Stimulated activated CD4-positive, alpha-beta T cell treated with anti-CD3 and anti-CD28 coated beads, Interleukin-1b, Interleukin-23, amount 100 ng/mL, for 1 hour (primary cell): ENCODE measurements around the gene COX7B2.

Experiments
- DNase-seq, 2 donors: peaks; one replicate each; pipeline ENCODE4 v3.0.0-alpha.2; 2020; ENCODE audit warnings: low read depth in 2 of 2

Gene COX7B2

DNA sequence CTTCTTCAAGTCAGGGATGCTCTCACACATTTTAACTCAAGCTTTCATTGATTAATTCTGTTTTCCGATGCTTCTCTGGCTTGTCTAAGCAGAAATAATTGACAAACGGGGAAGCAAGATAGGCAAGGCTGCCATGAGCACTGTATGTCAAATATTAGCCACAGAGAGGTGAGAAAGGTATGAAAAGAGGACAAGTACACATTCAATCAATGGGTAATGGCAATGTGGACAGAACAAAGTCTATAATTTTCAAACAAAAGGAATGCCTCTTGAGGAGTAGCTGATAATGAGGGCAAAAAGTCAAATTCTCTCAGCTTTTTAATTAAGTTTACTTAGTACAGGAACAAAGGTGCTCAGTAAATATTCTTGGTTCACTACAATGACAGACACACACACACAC, 19.6 kb downstream of the COX7B2 start:
- DNase-seq = no peak

DNA sequence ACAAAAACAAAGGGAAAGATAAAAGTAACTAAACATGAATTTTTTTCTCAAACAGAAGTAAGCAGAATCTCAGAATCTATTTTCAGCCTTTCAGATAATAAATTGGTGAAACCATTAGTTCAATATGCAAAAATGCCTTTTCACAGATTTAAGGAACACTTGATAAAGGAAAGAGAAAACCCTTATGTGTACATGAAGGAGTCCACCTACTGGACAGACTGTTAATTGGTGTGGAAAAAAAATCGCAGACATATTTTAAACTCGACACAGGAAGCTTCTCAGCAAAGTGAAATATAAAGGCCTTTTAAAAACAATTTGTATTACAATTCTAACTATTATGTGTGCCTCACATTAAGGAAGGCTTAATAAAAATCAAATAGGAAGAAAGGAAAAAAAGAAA, 22.3 kb downstream of the COX7B2 start:
- no peak for DNase-seq

DNA sequence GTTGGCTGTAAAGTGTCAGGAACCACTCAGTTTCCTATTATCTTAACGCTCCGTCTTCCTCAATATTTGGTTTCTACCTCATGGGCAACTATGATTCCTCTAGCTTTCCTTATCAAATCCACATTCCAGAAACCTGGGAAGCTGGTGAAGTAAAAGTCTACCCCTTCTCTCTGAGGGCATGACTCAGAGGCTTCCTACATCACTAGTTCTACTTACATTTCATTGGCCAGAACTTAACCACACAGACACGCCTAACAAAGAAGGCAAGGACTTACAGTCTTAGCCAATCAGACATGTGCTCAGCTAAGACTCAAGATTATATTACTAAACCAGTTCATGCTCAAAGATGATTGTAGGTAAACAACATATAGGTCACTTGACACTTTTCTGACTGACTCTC, 30.4 kb downstream of the COX7B2 start:
- no peak for DNase-seq

DNA sequence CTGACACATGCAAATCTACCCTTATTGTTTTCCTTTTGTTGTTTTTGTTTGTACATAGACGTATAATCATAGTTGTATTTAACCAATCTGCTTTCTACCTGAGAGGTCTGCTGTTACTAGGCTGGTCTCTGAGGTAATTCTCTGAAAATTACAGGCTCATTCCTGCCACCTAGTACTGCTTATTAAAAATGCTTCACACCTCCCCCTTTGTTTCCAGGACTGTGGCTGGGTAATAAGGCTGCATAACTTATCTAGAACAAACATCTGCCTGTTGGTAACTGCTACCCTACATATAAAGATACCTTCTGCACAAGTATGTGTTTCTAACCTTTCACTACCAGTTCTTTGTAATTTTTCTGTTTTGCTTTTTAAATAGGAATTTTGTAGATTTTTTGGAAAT, 34.2 kb downstream of the COX7B2 start:
- no peak for DNase-seq

DNA sequence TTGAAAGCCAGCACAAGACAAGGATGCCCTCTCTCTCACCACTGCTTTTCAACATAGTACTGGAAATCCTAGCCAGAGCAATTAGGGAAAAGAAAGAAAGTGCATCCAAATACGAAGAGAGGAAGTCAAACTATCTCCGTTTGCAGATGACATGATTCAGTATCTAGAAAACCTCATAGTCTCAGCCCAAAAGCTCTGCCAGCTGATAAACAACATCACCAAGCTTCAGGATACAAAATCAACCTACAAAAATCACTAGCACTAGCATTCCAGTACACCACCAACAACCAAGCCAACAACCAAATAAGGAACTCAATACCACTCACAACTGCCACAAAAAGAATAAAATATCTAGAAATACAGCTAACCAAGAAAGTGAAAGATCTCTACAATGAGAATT, 38.6 kb downstream of the COX7B2 start:
- DNase-seq = no peak

DNA sequence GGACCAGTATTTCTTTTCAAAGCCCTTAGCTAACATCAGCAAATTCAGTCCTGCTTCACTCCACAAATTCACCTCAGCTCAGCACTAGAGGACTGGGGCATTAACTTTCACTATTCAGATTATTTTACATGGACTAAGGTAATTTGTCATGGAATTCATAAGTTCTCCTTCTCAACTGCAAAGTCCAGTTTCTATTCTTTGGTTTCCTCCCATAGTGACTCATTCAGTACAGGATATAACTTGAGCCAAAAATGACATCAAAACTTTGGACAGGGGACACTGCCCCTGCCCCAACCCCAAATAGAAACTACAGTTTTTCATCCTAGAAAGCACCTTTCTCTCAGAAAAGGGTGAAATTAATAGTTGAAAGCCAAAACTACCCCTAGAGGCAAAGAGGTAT, 52.7 kb downstream of the COX7B2 start:
- no peak for DNase-seq

DNA sequence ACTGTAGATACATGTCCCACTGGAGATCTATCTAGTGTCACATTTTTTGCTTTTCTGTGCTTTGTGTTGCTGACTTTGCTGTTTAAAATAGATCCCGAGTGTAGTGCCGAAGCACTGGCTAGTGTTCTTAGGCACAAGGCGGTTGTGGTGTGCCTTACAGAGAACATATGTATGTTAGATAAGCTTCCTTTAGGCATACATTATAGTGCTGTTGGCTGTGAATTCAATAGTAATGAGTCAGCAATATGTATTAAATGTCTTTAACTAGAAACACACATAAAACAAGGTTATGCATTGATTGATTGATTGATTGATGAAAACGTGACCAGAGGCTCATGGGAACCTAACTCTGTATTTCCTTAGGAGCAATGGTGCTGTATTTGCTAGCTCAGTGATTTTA, 56.2 kb downstream of the COX7B2 start:
- no peak for DNase-seq

DNA sequence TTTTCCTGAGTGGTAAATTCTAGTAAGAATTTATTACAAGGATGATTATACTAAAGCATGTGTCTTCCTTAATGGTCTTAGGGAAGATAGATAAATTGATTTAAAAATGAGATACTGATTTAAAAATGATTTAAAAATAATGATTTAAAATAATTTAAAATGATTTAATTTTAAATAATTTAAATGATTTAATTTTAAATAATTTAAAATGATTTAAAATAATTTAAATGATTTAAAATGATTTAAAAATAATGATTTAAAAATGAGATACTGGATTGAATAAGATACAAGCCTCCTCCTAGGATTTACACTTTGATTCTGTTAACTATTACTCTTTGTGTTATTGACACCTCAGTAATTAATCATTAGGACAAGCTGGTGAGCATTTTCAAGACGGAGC, 59.0 kb downstream of the COX7B2 start:
- DNase-seq = no peak

DNA sequence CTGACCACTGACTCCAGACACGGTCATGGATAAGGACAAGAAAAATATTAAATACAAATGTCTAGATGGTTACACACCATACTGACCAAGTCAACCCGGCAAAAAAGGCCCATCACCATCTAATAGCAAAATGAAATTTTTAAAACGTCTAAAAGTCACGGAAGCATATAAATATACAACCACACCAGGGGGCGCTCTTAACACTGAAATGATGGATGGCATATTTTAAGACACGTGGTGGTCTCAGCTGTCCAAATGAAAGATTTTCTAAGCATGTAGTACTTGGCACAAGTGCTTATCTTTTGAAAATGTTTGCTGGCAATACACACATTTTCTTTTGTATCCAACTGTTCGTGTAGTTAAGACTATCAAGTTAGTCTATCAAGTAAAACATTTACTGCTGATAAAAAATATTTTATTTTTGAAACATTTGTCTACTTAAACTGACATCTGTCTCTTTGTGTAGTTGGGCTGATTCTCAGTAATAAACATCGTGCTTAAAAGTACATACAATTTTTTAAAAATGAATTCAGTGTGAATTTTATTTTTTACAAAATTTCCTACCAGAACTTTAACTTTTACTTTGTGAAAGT, 64.6 kb downstream of the COX7B2 start:
- DNase-seq = peak; percentile 1 to 7

DNA sequence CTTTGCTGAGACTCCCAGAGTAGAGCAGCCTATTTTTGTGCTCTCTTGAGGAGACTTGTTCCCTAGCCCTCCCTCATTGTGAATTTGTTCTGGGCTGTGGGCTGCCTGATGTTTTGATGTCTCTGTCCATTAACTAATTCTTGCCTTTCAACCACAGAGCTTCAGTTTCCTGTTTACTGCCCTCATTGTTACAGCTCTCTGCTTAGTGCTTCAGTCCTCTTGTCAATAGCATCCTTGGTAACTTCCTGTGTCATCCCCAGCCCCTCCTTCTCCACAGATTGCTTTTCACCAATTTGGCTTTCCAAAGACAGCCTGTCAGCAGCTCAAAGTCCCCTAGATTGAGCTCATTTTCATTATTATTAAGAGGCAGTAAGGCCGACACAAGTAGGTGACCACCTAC, 69.9 kb downstream of the COX7B2 start:
- no peak for DNase-seq

DNA sequence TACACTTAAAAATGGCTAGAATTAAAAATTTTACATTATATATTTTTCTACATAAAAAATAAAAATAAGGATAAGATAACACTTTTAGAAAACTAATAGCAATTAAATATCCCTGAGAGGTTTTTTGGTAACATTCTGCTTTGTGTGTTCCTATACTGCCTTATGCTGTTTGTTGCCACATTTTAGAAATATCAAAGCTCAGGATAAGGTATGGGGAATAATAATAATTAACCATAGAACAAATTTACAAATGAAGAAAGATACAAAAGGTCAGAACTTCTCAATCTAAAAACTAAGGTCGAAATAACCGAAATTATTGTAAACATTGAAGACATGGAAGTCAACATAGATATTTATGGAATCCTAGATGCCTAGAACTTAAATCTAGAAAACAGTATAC, 71.4 kb downstream of the COX7B2 start:
- no peak for DNase-seq

DNA sequence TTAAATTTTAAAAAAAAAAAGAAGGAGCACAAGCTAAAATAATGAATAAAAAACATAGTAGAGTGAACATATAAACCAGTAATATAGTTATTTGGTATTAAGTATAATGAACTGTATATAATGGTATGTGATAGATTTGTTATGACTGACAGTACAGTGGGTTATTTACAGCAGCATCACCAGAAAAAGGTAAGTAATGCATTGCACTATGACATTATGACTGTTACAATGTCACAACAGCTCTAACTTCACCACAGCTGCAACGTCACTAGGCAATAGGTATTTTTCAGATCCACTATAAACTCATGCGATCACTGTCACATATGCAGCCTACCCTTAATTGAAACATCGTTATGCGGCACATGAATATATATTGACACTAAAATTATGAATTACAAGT, 72.5 kb downstream of the COX7B2 start:
- DNase-seq = no peak

DNA sequence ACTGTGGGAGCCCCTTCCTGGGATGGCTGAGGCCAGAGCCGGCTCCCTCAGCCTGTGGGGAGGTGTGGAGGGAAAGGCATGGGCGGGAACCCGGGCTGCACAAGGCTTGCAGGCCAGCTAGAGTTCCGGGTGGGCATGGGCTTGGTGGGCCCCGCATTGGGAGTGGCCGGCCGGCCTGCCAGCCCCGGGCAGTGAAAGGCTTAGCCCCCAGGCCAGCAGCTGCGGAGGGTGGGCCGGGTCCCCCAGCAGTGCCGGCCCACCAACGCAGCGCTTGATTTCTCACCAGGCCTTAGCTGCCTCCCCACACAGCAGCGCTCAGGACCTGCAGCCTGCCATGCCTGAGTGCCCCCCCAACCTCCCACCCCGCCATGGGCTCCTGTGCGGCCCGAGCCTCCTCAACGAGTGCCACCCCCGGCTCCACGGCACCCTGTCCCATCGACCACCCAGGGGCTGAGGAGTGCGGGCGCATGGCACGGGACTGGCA, 78.0 kb downstream of the COX7B2 start:
- no peak for DNase-seq

DNA sequence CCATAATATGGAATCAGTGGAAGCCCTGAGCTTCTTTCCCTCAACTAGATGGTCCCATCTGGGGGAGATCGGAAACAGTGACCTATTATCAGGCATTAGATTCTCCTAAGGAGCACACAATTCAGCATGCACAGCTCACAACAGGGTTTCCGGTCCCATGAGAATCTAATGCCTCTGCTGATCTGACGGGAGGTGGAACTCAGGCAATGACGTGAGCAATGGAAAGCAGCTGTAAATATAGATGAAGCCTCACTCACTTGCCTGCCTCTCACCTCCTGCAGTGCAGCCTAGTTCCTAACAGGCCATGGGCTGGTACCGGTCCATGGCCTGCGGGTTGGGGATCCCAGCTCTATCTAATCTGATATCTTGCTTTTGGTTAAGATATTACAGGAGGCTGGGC, 88.9 kb downstream of the COX7B2 start:
- no peak for DNase-seq

DNA sequence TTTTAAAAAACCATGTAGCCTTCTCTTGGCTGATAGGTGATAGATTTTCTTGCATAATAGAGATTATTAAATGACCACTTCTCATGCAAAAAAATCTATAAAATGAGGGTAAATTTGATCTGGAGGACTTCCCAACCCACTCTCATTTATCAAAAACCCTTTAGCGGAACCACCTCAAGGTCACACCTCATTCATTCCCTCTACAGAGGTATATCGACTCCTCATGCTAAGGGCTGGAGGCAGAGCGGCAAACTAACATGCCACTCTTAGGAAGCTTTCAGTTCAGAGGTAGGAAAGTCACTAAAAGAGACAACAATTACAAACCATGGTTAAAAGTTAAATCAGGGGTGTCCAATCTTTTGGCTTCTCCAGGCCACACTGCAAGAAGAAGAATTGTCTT, 90.0 kb downstream of the COX7B2 start:
- no peak for DNase-seq

DNA sequence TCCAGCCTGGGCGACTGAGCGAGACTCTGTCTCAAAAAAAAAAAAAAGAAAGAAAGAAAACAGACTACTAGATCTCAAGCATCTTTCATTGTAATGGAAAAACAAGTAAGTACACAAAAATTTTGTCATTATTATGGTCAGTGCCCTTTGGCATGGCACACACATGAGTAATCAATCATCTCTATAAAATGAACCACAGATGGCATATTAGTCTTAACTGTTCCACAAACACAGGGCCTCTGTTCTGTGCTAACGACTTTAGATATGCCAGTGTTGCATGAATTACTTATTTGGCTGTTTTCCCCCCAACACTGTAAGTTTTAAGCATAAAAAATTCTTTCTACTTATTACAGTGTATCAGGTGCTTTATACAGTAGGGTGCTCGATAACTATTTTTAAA, 90.4 kb downstream of the COX7B2 start:
- no peak for DNase-seq

DNA sequence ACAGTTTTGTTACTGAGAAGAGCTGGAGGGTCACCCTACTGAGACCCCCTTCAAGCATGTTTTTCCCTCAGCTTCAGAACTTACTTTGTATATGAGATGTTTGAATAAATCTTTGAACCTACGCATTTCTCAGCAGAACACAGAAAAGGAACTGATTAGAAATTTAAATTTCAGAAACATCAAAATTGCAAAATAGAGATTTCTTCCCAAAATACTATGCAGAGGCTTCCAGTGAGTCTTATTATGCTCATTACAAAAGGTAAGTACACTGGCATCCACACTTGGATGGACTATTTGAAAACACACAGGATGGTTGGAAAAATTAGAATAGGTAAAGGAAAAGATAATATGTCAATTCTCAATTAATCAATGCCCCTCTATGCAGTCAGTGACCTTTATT, 91.2 kb downstream of the COX7B2 start:
- DNase-seq = no peak

DNA sequence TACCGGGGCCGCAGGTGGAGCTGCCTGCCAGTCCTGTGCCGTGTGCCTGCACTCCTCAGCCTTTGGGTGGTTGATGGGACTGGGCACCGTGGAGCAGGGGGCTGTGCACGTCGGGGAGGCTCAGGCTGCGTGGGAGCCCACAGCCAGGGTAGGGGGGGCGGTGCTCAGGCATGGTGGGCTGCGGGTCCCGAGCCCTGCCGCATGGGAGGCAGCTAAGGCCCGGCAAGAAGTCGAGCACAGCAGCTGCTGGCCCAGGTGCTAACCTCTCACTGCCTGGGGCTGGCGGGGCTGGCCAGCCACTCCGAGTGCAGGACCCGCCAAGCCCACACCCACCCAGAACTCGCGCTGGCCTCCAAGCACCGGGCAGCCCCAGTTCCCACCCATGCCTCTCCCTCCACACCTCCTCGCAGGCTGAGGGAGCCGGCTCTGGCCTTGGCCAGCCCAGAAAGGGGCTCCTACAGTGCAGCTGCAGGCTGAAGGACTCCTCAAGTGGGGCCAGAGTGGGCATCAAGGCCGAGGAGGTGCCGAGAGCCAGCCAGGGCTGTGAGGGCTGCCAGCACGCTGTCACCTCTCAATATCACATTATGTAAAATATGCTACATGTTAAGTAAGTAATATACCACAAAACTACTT, 104.1 kb downstream of the COX7B2 start:
- no peak for DNase-seq

DNA sequence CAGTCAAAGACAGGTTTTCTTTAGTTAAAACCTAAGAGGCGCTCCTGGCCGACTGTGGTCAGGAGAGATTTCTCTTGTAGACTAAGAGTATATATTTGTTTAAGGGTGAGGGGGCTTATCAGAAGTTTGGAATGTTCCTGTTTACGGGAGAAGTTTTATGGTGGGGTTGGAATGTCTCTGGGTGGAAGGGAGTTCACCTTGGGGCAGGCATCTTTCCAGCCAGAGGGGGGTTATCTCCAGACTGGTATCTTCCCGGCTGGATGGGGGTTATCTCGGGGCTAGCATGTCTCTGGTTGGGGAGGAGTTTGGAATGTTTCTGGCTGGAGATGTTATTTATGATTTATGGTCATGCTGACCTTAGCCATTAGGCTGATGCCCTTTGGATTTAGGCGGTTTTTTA, 116.0 kb downstream of the COX7B2 start:
- no peak for DNase-seq

DNA sequence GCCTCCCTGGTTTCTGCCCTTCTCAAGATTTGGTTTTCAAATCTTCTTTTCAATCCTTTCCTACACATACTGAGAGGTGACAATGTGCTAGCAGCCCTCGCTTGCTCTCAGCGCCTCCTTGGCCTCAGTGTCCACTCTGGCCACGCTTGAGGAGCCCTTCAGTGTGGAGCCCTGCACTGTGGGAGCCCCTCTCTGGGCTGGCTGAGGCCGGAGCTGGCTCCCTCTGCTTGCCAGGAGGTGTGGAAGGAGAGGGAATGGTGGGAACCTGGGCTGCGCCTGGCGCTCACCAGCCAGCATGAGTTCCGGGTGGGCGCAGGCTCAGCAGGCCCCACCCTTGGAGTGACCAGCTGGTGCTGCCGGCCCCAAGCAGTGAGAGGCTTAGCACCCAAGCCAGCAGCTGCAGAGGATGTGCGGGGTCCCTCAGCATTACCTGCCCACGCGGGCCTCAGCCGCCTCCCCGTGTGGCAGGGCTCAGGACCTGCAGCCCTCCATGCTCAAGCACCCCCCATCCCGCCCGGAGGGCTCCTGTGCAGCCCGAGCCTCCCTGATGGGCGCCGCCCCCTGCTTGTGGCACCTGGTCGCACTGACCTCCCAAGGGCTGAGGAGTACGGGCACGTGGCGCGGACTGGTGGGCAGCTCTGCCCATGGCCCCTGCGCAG, 127.5 kb downstream of the COX7B2 start:
- DNase-seq = no peak

DNA sequence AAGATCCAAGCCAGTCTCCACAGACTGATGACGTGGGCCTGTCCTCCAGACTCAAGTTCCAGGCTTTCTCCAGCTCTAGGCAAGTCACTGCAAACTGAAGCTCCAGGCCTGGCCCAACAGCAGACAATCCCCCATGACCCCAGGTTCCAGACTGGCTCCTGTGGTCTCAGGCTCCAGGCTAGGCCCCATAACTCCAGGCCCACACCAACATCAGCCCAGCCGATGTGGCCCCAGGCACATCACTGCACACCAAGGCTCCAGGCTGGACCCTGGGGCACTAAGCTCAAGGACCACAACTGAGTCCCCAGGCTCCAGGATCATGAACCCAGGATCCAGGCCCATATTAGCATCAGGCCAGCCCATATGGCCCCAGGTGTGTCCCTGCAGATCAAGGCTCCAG, 143.6 kb downstream of the COX7B2 start:
- DNase-seq = no peak

DNA sequence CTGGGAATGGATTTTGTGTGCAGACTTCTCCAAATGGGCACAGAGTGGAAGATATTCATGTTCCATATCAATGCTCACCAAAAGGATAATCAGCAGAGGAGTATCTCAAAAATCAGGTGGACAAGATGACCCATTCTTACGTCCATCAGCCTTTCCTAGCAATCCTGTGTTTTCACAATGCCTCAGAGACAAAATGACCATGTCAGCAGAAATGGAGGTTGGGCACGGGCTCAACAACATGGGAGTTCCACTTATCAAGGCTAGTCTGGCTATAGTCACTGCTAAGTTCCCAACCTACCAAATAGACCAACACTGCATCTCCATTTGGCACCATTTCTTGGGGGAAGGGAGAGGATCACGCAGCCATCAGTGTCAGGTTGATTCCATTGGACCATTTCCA, 179.0 kb downstream of the COX7B2 start:
- DNase-seq = no peak

DNA sequence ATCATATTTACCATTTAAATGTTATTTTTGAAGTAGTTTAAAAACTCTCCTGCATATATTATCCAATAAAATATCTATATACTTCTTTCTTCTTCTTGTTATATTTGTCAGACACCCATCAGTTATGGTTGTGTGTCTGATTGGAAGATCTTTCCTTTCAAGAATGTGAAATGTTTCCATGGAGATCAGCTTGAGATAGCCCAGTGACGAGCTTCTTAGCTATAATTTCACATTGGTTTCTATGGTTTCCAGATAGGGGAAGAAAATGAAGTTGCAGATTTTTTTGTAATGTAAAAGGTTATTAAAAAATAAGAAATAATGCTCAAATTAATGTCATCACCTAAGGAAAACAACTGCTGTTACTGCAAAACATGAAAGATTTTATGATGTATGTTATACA, 189.0 kb downstream of the COX7B2 start:
- DNase-seq = no peak

DNA sequence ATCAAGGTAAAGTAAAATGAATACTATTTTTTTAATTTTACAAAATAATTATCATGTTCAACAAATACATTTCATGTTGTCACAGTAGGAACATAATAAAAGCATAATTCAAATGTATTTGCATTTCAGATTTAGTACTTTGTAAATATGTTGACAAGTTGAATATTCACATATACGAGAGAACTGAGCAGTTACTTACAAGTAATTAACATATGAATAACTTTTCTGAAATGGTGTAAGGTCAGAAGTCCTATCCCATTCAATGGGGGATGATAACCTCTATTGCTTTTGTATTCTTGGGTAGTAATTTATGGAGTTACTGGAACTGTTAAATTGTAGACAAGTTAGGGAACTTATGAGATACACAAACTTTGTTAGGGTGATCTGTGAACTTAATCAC, 191.1 kb downstream of the COX7B2 start:
- DNase-seq = no peak
